GM18520 (cell line): ENCODE data around the gene BBS9.
"Not testable (repeated sequence)": the region's sequence is repeated elsewhere in the genome, so short reads cannot be mapped to it uniquely, and the experiment has no call there.

ENCODE experiments used
- ATAC-seq: cut with Tn5 transposase; IDR thresholded peaks from one replicate; pipeline ENCODE4 v1.9.1; 2021; ENCODE audit not compliant: unreplicated experiment

Gene BBS9

GRCh38 chr7:33485747-33486493 lies 356.6 kb downstream of the BBS9 start:
- ATAC-seq, result no peak

- ATAC-seq, result no peak
Observed at GRCh38 chr7:33486633-33487032, 357.3 kb downstream of the BBS9 start.

GRCh38 chr7:33487998-33488682 lies 358.8 kb downstream of the BBS9 start:
- ATAC-seq, result no peak

- no peak for ATAC-seq
Observed at GRCh38 chr7:33494474-33494873, 365.1 kb downstream of the BBS9 start.

- ATAC-seq, result no peak
Observed at GRCh38 chr7:33495207-33495606, 365.8 kb downstream of the BBS9 start.

- ATAC-seq, result no peak
Observed at GRCh38 chr7:33497051-33497450, 367.7 kb downstream of the BBS9 start.

GRCh38 chr7:33500703-33501701 lies 371.6 kb downstream of the BBS9 start:
- ATAC-seq, result no peak

- ATAC-seq, result no peak
Observed at GRCh38 chr7:33503014-33503413, 373.6 kb downstream of the BBS9 start.

- no peak for ATAC-seq
Observed at GRCh38 chr7:33503736-33504135, 374.4 kb downstream of the BBS9 start.

- ATAC-seq, result no peak
Observed at GRCh38 chr7:33504266-33504665, 374.9 kb downstream of the BBS9 start.

- ATAC-seq, result no peak
Observed at GRCh38 chr7:33509206-33509605, 379.8 kb downstream of the BBS9 start.

- no peak for ATAC-seq
Observed at GRCh38 chr7:33511778-33512177, 382.4 kb downstream of the BBS9 start.

GRCh38 chr7:33516568-33516967 lies 387.2 kb downstream of the BBS9 start:
- ATAC-seq, result no peak

GRCh38 chr7:33517191-33517590 lies 387.8 kb downstream of the BBS9 start:
- ATAC-seq, result no peak

GRCh38 chr7:33527008-33527407 lies 397.6 kb downstream of the BBS9 start:
- ATAC-seq, result not testable (repeated sequence)

GRCh38 chr7:33527613-33528012 lies 398.2 kb downstream of the BBS9 start:
- ATAC-seq, result not testable (repeated sequence)

GRCh38 chr7:33529070-33529469 lies 399.7 kb downstream of the BBS9 start:
- no peak for ATAC-seq

GRCh38 chr7:33530664-33531063 lies 401.3 kb downstream of the BBS9 start:
- ATAC-seq, result no peak

- ATAC-seq, result no peak
Observed at GRCh38 chr7:33531888-33532287, 402.5 kb downstream of the BBS9 start.

- ATAC-seq, result no peak
Observed at GRCh38 chr7:33534833-33535232, 405.5 kb downstream of the BBS9 start.

- ATAC-seq, result no peak
Observed at GRCh38 chr7:33535989-33536388, 406.6 kb downstream of the BBS9 start.
